GM12874 (cell line): ENCODE results near the gene NAPEPLD.

Source experiments
- TF ChIP-seq, protein P1 (sequence below): IDR thresholded peaks from 2 replicates; pipeline ENCODE4 v1.5.1; 2011; ENCODE audit warnings: low read depth, mild to moderate bottlenecking, control low read depth, low read length, moderate library complexity; ENCODE audit not compliant: insufficient read depth

Gene NAPEPLD

DNA sequence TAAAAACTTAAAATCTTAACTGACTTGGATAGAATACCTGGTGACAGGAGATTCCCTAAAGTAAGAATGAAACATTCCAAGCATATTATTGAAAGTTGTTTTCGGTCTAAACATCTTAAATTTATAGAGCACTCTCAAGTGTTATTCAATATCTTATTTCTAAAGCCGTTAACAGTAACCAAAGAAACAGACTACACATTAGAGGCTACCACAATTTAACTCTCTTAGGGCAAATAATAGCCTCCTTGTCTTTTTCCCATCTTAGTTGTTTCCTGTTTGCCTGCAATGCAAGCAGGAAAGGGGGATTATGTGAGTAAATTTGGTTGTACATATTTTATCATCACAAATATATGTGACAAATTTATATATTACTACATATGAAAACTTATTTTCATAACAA, 31.4 kb downstream of the NAPEPLD start:
- TF ChIP-seq, protein P1, sequence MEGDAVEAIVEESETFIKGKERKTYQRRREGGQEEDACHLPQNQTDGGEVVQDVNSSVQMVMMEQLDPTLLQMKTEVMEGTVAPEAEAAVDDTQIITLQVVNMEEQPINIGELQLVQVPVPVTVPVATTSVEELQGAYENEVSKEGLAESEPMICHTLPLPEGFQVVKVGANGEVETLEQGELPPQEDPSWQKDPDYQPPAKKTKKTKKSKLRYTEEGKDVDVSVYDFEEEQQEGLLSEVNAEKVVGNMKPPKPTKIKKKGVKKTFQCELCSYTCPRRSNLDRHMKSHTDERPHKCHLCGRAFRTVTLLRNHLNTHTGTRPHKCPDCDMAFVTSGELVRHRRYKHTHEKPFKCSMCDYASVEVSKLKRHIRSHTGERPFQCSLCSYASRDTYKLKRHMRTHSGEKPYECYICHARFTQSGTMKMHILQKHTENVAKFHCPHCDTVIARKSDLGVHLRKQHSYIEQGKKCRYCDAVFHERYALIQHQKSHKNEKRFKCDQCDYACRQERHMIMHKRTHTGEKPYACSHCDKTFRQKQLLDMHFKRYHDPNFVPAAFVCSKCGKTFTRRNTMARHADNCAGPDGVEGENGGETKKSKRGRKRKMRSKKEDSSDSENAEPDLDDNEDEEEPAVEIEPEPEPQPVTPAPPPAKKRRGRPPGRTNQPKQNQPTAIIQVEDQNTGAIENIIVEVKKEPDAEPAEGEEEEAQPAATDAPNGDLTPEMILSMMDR: no peak

DNA sequence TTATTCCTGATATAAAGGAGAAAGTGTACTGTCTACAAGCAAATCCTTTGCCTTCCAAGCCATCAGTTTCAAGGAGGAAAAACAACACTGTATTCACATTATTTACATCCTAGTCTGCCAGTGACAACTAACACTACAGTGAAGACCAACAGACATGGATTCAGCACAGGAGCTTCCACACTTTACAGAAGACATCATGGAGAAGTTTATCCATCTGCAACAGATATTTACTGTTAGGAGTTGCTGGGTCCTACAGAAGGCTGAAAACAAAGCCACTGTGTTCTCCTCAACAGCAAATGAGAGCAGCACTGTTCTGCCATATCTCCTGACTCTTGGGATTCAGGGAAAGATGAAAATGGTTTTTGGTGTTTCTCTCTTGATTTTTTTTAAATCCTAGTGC, 31.9 kb downstream of the NAPEPLD start:
- TF ChIP-seq, protein P1: no peak

DNA sequence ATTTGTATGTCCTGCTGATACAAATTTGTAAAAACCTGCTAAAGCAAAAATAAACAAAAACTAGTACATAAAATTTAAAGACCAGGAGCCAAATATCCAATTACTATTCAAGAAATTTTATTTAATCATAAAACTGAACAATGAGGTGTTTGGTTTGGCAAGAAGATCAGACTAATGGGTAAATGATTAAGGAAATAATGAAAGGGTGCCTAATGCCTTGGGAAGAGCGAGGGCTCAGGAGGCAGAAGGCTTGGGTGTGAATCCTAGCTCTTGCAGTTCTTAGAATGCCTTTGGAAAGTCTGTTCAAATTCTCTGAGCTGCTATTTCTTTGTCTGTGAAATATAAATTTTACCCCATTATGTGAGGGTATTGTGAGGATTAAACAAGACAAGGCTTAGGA, 32.4 kb downstream of the NAPEPLD start:
- TF ChIP-seq, protein P1: no peak

DNA sequence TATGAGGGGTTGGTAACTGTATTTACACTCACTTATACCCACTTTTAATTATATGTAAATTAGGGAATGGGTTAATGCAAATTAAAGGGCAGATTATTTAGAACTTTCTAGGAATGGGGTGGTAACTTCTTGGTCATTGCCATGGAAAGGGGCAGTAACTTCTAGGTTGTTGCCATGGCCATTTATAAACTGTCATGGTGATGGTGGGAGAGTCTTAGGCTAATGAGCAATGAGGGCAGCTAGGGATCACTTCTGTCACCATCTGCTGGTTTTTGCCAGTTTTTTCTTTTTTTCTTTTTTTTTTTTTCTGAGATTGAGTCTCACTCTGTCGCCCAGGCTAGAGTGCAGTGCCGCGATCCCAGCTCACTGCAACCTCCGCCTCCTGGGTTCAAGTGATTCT, 33.1 kb downstream of the NAPEPLD start:
- TF ChIP-seq, protein P1: no peak

DNA sequence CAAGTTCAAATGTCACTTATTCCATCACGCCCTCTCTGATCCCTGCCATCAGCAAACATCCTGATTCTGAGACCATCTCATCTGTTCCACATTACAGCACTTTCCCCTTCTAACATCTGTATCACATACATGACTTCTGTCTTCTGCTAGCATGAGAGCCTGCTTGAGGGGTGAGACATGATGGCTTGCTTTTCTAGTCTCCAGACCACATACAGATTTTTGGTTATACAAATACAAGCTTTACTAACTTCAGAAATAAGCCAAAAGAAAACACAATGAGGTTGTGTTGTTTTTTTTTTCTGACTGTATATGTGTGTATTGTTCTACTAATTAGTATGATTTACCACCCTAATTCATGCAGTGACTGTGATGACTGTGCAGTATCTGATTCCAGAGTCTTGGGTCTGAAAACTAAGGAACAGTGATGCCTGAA, 34.3 kb downstream of the NAPEPLD start:
- TF ChIP-seq, protein P1: no peak

DNA sequence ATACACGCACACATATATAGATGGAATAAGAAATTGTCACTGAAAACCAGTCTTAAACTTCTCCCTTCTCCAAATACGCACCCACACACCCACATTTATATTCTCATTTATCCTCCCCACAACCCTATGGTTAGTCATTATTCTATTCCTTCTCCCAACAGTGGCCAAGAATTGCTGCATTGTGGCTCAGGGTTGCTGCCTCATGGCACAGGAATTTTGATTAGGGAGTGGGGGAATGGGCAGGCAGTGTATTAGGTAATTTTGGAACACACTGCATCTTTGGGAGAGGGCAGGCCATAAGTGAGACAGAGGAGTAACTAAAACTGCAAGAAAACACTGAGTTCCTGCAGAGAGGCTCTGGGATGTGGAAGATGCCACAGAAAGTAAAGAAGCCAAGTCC, 35.7 kb downstream of the NAPEPLD start:
- TF ChIP-seq, protein P1: no peak

DNA sequence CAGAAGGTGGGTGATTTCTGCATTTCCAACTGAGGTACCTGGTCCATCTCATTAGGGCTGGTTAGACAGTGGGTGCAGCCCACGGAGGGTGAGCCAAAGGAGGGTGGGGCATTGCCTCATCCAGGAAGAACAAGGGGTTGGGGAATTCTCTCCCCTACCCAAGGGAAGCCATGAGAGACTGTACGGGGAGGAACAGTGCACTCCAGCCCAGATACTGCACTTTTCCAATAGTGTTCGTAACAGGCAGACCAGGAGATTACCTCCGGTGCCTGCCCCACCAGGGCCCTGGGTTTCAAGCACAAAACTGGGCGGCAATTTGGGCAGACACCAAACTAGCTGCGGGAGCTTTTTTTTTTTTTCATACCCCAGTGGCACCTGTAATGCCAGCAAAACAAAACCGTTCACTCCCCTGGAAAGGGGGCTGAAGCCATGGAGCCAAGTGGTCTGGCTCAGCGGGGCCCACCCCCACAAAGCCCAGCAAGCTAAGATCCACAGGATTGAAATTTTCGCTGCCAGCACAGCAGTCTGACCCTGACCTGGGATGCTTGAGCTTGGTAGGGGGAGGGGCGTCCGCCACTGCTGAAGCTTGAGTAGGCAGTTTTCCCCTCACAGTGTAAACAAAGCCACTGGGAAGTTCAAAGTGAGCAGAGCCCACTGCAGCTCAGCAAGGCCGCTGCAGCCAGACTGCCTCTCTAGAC, 42.7 kb downstream of the NAPEPLD start:
- TF ChIP-seq, protein P1: no peak
